Left colon (tissue), 2 donors: Measurements from ENCODE around the gene EXD3. TPM values are rescaled to one million over a fixed set of nuclear protein-coding genes. Genes with fewer than 3 reads are reported as not detected.

Source experiments
- ATAC-seq: fragments of 200-7000 bp; cut with Tn5 transposase; one replicate; pipeline ENCODE4 v1.9.1; 2020; ENCODE audit warnings: mild to moderate bottlenecking, moderate library complexity
- DNase-seq, 2 donors: peaks; one replicate each; pipeline ENCODE4 v3.0.0-alpha.2; 2020
- intact Hi-C, 2 donors: fragments of 100-400 bp; cut with DNase I in 1 of 2; cut with micrococcal nuclease in 1 of 2; formaldehyde crosslinking; loops; one replicate each; pipeline versions ENCODE4 v1.11.2 to v1.14.0; 2022; cut with DNase I, micrococcal nuclease
- total RNA-seq, 2 donors: library from RNA; stranded (reverse); fragmentation: NEBNext Ultra II Directional; extraction: Animal tissue kit (Norgen Biotek cat#: 25700); gene quantifications; one replicate each; pipeline ENCODE4 v1.2.1, GENCODE V29; 2021
- donor health status: DM: no; HTN: no; CAD: no.
- donor health status: DM: yes; HTN: yes; CAD: no.

Gene EXD3
- total RNA-seq, 2 donors from 2014 or later, result 44.1 to 57.3 TPM

- no peak for DNase-seq
- no peak for ATAC-seq
- intact Hi-C loops, result no loop called here
Observed at GRCh38 chr9:137280474-137281344, 142.3 kb downstream of the EXD3 start.

DNA sequence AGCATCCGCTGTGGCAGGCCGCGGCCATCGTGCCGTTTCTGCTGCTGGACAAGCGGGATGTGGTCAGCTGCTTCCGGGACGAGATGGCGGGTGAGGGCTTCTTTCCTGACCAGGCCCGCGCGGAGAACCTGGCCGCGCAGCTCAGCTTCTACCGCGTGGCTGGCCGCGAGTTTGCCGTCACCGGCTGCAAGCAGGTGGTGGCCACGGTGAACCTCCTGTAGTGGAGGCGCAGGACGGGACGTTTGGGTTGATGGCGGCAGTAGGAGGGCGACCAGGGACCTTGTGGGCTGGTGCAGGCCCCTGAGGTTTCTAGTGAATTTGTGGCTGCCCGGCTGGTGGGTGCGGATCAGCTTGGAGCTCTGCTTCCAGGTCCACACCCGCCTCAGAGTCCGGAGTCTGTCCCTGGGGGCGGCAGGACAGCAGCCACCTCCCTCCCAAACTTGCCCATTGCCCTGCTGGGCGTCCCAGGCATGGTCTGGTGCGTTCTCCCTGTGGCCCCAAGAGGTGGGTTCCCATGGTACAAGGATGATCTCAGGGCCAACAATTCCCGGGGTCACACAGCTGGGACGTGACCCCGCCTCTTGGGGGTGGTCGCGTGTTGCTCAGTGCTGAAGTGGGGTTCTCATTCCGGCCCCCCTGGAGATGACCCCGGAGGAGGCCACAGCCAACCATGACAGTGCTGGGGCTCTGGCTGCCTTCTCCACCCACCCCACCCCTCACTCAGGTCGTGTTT is 143.1 kb downstream of the EXD3 start:
- intact Hi-C loops, result no loop called here
- DNase-seq, result no peak
- ATAC-seq, result no peak

- DNase-seq, result no peak
- intact Hi-C loops, result no loop called here
- no peak for ATAC-seq
Observed at GRCh38 chr9:137278721-137279711, 143.9 kb downstream of the EXD3 start.

- intact Hi-C loops, result no loop called here
- DNase-seq (peak; percentile 42 to 67), ATAC-seq (peak; percentile 37)
Observed at GRCh38 chr9:137278061-137278701, 144.8 kb downstream of the EXD3 start.

- intact Hi-C loops, result no loop called here
- DNase-seq (peak; percentile 93 to 94), ATAC-seq (peak; percentile 75)
Observed at GRCh38 chr9:137277329-137278041, 145.5 kb downstream of the EXD3 start, which contains the start of gene TOR4A. Gene TOR4A, plus strand, starts transcription at chr9:137277726. Its CDS starts 964 bp downstream, at chr9:137278690.

DNA sequence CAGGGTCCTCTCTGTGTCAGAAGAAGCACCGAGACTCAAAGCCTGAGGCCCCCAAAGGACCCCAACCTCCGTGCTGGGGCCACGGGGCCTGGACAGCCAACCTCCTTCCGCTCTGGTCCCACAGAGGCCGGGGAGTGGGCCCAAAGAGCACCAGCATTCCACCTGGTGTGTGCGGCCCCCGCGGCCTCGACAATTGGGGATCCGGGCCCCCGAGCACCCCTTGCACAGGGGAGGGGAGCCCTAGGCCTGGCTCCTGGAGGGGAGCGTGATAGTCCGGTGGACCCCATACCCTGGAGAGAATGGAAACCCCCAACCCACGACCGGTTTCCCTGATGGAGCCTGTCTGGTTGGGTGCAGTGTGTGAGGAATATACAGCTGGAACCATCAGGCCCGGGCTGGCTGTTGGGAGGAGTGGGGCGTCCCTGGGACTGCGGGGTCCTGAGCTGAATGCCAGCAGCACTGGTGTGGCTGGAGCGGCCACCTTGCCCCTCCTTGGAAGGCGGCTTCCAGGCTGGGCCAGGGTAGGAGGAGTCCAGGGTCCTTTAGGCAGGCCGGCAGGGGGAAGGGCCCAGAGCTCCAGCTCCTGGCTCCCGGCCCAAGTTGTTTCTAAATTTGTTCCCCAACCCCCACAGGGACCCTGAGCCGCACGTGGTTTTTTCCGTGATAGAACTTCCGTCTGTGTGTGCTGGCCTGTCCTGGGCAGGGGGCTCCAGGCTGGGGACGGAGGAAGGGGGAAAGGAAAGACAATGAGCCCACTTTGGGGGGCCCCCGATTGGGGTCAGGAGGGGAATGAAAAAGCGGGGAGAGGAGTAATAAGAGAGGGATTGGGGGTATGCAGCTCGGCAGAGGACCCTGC is 146.3 kb downstream of the EXD3 start:
- DNase-seq (peak; percentile 83 to 85), ATAC-seq (peak; percentile 42)
- intact Hi-C loops, result no loop called here

- ATAC-seq, result no peak
- intact Hi-C loops, result no loop called here
- no peak for DNase-seq
Observed at GRCh38 chr9:137275588-137276472, 147.1 kb downstream of the EXD3 start.

DNA sequence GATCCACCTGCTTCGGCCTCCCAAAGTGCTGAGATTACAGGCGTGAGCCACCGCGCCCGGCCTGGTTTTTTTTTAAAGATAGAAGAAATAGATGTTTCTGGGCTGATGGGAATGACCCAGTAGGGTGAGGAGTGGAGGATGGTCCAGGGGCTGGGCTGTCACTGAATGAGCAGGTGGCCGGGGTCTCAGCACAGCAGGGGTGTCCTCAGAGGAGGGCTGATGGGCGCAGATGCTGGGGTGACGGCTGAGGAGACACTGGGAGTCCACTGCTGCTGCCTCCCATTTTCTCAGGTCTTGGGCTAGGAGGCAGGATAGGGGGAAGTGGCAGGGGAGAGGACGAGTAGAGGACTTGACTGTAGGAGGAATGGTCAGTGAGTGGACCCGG is 147.8 kb downstream of the EXD3 start:
- DNase-seq, result no peak
- intact Hi-C loops, result no loop called here
- no peak for ATAC-seq

GRCh38 chr9:137273611-137274320 is 149.2 kb downstream of the EXD3 start:
- intact Hi-C loops, result no loop called here
- ATAC-seq (peak; percentile 2), DNase-seq (no peak)

DNA sequence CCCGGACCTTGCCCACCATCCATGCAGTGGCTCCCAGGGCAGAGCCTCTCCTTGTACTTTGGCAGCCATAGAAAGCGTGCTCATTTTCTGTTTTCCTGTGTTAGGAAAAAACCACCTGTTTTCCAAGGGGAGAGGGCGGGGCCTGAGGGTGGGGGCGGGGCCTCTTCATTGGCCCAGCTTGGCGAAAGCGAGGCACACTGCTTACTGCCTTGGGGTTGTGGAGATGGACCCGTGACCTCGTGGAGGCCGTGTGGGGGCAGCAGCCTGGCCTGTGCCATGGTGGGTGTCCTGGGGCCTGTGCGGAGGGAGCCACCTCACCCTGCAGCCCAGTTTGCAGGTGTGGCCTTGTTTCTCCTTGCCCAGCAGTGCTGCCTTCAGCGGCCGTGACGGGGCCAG is 149.9 kb downstream of the EXD3 start:
- ATAC-seq, result no peak
- no peak for DNase-seq
- intact Hi-C loops, result no loop called here

DNA sequence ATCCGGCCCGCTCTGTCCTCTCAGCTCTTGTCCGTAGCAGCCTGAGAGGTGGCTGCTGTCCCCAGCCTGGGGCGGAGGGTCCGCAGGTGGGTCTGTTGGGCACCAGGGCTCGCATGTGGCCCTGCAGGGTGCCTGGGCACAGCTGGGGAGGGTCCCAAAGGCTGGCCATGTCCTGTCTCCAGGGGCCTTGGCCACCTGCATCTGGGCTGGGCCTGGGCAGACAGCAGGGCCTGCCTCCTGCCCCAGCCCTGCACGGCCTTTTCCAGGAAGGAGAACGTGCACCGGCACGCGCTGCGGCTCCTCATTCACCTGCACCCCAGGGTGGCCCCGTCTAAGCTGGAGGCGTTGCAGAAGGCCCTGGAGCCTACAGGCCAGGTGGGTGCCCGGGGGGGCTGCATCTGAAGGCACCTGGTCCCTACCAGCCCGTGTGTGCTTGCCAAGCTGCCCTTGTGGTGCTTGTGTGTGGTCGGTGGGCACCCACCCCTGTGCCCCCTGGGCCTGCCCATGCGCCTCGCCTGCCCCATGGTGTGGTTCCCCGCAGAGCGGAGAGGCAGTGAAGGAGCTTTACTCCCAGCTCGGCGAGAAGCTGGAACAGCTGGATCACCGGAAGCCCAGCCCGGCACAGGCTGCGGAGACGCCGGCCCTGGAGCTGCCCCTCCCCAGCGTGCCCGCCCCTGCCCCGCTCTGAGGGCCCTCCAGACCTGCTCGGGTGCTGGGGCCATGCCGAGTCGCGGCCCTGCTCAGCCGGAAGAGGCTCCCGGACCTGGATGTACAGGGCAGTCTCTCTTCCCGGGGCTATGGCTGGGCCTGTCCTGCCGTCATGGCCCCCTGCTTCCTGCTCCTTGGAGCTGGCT is 150.5 kb downstream of the EXD3 start:
- no peak for DNase-seq
- intact Hi-C loops, result no loop called here
- no peak for ATAC-seq

DNA sequence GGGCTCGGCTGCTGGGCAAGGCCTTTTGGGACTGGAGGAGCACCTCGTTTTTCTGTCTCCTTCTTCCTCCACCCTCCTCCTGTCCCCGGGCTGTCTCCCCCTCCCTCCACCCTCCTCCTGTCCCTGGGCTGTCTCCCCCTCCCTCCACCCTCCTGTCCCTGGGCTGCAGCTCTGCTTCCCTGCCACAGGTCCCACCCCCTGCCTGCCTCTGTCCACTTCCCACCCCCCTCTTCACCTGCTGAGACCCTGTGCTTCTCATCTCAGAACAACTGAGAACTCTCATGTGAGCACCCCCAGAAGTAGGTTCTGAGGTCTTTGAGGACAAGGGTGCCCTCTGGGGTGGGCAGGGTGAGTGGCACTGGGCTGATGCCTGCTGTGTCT is 151.3 kb downstream of the EXD3 start:
- DNase-seq, result no peak
- intact Hi-C loops, result no loop called here
- ATAC-seq, result no peak

GRCh38 chr9:137270929-137271695 is 151.8 kb downstream of the EXD3 start:
- no peak for DNase-seq
- no peak for ATAC-seq

DNA sequence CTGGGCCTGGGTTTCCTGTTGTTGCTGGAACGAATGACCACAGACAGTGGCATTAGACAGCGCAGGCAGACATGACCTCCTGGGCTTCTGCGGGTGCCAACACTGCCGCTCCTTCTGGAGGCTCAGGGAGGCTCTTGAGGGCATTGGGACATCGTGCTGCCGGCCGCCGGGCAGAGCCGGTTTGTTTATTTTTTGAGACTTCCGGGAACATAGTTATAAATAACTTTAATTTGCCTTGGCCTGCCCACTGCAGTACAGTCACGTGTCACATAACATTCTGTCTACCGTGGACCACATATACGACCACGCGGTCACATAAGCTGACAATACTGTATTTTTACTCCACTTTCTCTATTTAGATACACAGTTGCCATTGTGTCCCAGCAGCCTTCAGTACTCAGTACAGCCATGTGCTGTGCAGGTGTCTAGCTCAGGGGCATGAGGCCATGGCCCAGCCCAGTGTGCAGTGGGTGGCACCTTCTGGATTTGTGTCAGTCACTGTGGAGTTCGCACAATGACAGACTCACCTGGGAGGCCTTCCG is 153.7 kb downstream of the EXD3 start:
- ATAC-seq (peak; percentile 83), DNase-seq (peak; percentile 76 to 83)
- intact Hi-C loops, result no loop called here

More at GRCh38 chr9:137270929-137271695, 151.8 kb downstream of the EXD3 start:
- intact Hi-C loops, result no loop called here
